ENCODE data around the gene LHFPL2.
"Not testable (repeated sequence)": the region's sequence is repeated elsewhere in the genome, so short reads cannot be mapped to it uniquely, and the experiment has no call there.

The LHFPL2 gene

GRCh38 chr5:78624011-78624541 lies 24.5 kb downstream of the LHFPL2 start:
- TF ChIP-seq, protein P1, sequence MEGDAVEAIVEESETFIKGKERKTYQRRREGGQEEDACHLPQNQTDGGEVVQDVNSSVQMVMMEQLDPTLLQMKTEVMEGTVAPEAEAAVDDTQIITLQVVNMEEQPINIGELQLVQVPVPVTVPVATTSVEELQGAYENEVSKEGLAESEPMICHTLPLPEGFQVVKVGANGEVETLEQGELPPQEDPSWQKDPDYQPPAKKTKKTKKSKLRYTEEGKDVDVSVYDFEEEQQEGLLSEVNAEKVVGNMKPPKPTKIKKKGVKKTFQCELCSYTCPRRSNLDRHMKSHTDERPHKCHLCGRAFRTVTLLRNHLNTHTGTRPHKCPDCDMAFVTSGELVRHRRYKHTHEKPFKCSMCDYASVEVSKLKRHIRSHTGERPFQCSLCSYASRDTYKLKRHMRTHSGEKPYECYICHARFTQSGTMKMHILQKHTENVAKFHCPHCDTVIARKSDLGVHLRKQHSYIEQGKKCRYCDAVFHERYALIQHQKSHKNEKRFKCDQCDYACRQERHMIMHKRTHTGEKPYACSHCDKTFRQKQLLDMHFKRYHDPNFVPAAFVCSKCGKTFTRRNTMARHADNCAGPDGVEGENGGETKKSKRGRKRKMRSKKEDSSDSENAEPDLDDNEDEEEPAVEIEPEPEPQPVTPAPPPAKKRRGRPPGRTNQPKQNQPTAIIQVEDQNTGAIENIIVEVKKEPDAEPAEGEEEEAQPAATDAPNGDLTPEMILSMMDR (IDR thresholded peaks at IDR 0.05; ENCODE audit: borderline replicate concordance, control extremely low read depth, extremely low read depth, insufficient read depth, missing control alignments): no peak
- in situ Hi-C loops (cut with MboI; ENCODE audit: low sequenced_read_pairs, unreplicated experiment): no loop called here
- DNase-seq (ENCODE audit: low spot score): no peak

DNA sequence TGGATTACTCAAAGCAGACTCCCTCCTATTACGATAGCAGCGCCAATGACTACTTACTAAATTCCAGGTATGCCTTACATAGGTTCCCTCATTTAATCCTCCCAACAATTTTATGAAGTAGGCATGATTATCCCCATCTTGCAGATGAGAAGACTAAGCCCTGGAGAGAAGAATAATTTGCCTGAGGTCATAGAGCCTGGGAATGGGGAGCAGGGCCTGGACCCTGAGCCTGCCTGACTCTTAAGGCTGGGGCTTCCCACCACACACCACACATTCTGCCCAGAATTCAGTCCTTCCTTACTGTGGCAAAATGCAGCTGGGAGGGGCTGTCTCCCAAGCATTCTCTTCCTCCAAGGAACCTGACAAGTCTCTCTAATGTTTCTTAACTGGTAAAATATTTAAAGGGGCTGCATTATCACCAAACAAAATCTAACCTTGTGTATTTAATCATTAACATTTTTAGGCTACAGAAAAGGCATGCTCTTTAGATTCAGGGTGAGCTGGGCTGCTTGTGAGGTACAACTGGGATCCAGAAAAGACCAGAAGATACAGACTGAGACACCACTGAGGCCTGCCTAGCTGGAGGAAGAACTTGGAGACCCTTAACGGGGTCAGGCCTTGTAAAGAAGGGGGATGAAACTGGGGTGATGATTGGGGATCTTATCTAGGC lies 26.1 kb downstream of the LHFPL2 start:
- no peak for DNase-seq (ENCODE audit: low spot score)
- TF ChIP-seq, protein P1 (IDR thresholded peaks at IDR 0.05; ENCODE audit: borderline replicate concordance, control extremely low read depth, extremely low read depth, insufficient read depth, missing control alignments): no peak
- in situ Hi-C loops (cut with MboI; ENCODE audit: low sequenced_read_pairs, unreplicated experiment): no loop called here

DNA sequence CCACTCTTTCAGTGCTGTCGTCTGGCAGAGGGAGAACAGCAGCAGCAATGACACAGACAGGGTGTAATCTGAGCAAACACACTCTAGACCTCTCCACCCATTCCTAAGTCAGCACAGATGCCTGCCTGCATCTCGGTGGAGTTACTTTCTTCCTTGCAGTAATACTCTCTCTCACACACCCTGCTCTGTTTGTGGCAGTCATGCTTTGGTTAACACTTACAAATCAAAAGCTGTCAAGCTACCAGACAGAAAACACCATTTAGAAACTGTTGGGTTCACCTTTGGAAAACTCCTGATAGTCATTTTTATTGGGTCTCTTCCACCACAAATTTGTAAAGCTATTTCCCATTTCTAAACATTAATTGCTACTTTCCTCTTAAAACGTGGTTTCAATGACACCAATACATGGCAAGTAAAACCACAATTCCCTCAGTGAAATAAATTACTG lies 27.3 kb downstream of the LHFPL2 start:
- no peak for DNase-seq (ENCODE audit: low spot score)
- TF ChIP-seq, protein P1 (IDR thresholded peaks at IDR 0.05; ENCODE audit: borderline replicate concordance, control extremely low read depth, extremely low read depth, insufficient read depth, missing control alignments): no peak
- in situ Hi-C loops (cut with MboI; ENCODE audit: low sequenced_read_pairs, unreplicated experiment): no loop called here

GRCh38 chr5:78620119-78620518 lies 28.5 kb downstream of the LHFPL2 start:
- DNase-seq (ENCODE audit: low spot score); in situ Hi-C loops (cut with MboI; ENCODE audit: low sequenced_read_pairs, unreplicated experiment): not testable (repeated sequence)

DNA sequence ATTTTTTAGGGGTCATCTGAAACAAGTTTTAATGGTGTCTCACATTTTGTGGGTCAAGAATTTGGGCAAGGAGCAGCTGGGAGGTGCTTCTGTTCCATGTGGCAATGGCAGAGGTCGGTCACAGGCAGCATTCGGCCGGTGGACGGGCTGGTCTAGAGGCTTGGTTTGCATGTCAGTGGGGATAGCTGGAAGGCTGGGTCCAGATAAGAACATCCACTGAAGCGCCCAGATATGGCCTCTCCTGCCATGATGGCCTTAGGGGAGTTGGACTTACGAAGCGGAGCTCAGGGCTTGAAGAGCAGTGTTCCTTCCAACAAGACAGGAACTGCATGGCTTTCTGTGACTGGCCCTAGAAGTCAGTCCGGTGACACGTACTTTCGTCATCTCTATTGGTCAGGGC lies 30.3 kb downstream of the LHFPL2 start:
- TF ChIP-seq, protein P1 (IDR thresholded peaks at IDR 0.05; ENCODE audit: borderline replicate concordance, control extremely low read depth, extremely low read depth, insufficient read depth, missing control alignments): no peak
- no peak for DNase-seq (ENCODE audit: low spot score)
- in situ Hi-C loops (cut with MboI; ENCODE audit: low sequenced_read_pairs, unreplicated experiment): no loop called here

DNA sequence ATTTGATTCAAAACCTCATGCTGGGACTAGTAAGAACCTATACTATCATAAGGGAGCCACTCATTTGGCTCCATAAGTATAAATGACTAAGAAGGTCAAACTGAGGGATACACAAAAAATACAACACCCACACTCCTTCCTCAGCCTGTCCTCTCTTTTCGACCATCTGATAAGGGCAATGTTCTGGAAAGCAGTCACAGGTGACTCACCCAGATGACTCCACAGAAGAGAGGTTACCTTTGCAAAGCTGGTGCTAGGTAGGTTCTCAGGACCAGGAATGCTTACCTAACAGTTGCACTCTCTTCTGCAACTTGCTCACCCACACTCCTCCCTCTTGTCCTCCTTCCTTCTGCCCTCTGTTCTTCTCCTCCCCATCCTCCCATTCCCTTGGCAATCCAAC lies 32.9 kb downstream of the LHFPL2 start:
- DNase-seq (ENCODE audit: low spot score): no peak
- TF ChIP-seq, protein P1 (IDR thresholded peaks at IDR 0.05; ENCODE audit: borderline replicate concordance, control extremely low read depth, extremely low read depth, insufficient read depth, missing control alignments): no peak
- in situ Hi-C loops (cut with MboI; ENCODE audit: low sequenced_read_pairs, unreplicated experiment): no loop called here

GRCh38 chr5:78614816-78615215 lies 33.8 kb downstream of the LHFPL2 start:
- in situ Hi-C loops (cut with MboI; ENCODE audit: low sequenced_read_pairs, unreplicated experiment): no loop called here
- TF ChIP-seq, protein P1 (IDR thresholded peaks at IDR 0.05; ENCODE audit: borderline replicate concordance, control extremely low read depth, extremely low read depth, insufficient read depth, missing control alignments): no peak
- no peak for DNase-seq (ENCODE audit: low spot score)
